Fibroblast of lung (primary cell): ENCODE data around the gene SFMBT2.

Experiments
- EZH2 ChIP-seq: IDR thresholded peaks from 2 replicates; pipeline ENCODE4 v1.5.1; 2012; ENCODE audit warnings: low read length, control low read depth, mild to moderate bottlenecking; ENCODE audit errors: missing control alignments
- TF ChIP-seq, protein P1 (sequence below), 2 donors: IDR thresholded peaks in 1 of 2; conservative IDR thresholded peaks in 1 of 2; 1 replicate in 1 of 2; 2 replicates in 1 of 2; pipeline ENCODE4 v1.5.1; 2011 to 2012; ENCODE audit warnings: low read length in 2 of 2, control low read depth in 1 of 2, inconsistent platforms in 1 of 2, low read depth in 1 of 2, mild to moderate bottlenecking in 1 of 2

DNA sequence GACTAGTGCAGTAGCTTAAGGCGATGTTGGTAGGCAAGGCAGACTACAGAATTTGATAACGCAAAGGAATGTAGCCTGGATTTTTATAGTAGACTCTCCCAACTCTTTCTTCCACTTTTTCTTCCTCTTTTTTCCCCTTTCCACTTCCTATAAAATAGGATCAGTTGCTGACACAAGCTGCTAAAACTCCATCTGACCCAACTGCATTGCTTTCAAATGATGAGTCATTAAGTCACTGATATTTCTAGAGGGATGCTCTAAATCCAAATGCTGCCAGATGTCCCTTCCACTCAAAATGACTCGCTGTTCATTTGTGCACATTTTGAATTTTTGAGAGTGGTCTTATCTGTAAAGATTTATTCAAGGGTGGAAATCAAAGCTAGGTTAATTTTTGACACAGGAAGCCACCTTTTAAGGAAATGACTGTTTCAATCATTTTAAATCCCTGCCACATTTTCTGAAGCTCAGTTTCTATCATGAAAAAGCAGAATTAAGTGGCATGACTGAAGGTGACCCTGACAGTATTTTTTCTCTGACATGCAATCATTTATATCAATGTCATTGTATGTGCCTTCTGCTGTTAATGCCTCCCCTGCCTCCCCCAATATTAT lies 25.8 kb upstream of the SFMBT2 start:
- no peak for TF ChIP-seq EZH2
- TF ChIP-seq, protein P1, sequence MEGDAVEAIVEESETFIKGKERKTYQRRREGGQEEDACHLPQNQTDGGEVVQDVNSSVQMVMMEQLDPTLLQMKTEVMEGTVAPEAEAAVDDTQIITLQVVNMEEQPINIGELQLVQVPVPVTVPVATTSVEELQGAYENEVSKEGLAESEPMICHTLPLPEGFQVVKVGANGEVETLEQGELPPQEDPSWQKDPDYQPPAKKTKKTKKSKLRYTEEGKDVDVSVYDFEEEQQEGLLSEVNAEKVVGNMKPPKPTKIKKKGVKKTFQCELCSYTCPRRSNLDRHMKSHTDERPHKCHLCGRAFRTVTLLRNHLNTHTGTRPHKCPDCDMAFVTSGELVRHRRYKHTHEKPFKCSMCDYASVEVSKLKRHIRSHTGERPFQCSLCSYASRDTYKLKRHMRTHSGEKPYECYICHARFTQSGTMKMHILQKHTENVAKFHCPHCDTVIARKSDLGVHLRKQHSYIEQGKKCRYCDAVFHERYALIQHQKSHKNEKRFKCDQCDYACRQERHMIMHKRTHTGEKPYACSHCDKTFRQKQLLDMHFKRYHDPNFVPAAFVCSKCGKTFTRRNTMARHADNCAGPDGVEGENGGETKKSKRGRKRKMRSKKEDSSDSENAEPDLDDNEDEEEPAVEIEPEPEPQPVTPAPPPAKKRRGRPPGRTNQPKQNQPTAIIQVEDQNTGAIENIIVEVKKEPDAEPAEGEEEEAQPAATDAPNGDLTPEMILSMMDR (conservative IDR thresholded peaks at IDR 0.05 in 1 of 2, IDR thresholded peaks at IDR 0.05 in 1 of 2; ENCODE audit: low read depth in 1 of 2, low read length in 2 of 2) = no peak
